HG02642 (cell line): ENCODE data around the gene PNLIP.

Source experiments
- ATAC-seq: cut with Tn5 transposase; IDR thresholded peaks from one replicate; pipeline ENCODE4 v1.9.1; 2021; ENCODE audit warnings: mild to moderate bottlenecking; ENCODE audit not compliant: unreplicated experiment, poor library complexity

PNLIP gene

DNA sequence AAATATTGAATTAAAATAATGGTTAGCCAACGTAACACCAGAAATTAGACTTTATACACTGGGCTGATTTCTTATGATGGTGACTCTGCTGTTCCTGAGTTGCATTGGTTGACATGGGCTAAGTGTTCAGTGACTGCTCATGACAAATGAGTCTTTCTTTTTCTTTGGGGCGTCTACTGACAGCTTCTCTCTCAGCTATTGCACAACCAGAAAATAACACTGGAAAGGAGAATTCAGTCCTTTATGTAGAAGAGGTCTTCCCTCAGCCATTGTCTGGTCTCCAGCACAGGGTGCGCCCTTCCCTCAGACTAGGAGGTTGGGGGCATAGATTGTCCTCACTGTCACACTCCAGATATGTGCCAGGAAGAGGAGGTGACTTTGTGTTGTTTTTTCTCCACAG, 21.6 kb downstream of the PNLIP start:
- ATAC-seq: no peak

DNA sequence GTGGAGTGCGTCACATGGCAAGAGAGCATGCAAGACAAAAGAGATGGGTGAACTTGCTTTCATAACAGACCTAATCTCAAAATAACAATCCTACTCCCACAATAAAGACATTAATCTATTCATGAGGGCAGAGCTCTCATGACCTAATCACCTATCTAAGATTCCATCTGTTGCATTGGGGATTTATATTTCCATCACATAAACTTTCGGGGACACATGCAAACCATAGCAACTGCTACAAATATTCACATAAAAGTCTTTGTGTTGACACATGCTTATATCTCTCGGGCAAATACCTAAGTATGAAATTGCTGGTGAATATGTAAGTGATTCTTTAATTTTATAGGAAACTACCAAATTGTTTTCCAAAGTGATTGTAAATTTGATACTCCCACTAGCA, 29.1 kb downstream of the PNLIP start:
- no peak for ATAC-seq

DNA sequence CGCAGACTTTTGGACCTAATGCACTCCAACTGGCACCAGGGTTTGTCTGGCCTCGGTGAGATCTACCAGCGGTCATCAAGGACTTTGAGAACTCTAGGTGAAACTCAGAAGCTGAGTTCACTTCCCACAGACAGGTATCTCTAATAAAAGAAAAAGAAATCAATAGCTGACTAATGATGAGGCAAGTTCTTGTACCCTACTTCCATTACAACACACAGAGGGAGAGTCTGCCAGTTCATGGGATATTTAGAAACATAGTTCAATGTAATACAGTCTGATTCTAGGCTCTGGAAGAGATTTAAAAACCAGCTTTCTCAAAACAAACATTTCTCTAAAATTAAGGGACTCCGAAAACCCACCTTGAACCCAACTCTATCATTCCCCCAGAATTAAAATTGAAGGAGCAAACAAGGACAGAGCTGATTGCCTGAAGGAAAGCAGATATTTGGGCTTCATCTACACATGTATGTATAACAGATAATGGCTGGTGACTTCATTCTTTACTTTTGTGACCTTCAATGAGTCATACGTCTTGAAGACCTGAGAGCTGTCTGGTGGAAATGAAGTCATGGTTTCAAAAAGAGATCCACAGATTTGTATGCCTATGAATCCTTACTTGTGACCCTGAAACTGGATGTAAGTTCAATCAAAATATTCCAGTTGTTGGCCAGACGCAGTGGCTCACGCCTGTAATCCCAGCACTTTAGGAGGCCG, 42.3 kb downstream of the PNLIP start:
- no peak for ATAC-seq

DNA sequence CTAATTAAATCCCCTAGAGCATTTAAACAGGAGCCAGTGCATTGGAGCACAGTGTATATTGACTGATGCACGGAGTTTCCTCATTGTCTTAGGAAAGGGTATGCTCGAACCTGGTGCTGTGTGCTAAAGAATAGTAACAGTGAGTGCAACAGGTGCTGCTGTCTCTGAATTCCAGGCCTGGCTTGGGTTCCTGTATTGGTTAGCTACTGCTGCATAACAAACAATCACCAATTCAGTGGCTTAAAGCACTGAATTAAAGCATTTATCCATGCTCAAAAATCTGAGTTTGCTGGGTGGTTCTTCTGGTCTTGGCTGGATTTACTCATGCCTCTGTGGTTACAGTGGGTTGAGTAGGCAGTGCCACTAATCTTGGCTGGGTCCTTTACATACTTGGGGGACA, 43.3 kb downstream of the PNLIP start:
- ATAC-seq: no peak

DNA sequence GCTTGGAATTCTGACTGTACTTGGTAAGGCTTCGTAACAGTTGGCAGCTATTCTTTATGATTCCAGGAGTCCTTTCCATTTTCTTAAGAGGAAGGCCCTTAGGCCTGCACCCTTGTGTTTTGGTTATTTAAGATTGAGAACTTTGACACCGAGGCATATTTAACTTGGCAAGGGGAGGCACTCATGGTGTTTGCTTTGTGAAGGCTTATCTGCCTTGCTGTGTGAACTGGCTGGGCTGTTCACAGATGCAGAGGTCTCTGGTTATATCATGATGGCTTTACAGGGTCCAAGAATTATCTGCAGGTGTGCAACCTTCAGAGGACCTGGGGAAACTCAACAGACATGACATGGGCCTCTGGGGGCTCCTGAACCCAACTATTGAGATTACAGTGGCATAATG, 44.2 kb downstream of the PNLIP start:
- ATAC-seq: no peak

DNA sequence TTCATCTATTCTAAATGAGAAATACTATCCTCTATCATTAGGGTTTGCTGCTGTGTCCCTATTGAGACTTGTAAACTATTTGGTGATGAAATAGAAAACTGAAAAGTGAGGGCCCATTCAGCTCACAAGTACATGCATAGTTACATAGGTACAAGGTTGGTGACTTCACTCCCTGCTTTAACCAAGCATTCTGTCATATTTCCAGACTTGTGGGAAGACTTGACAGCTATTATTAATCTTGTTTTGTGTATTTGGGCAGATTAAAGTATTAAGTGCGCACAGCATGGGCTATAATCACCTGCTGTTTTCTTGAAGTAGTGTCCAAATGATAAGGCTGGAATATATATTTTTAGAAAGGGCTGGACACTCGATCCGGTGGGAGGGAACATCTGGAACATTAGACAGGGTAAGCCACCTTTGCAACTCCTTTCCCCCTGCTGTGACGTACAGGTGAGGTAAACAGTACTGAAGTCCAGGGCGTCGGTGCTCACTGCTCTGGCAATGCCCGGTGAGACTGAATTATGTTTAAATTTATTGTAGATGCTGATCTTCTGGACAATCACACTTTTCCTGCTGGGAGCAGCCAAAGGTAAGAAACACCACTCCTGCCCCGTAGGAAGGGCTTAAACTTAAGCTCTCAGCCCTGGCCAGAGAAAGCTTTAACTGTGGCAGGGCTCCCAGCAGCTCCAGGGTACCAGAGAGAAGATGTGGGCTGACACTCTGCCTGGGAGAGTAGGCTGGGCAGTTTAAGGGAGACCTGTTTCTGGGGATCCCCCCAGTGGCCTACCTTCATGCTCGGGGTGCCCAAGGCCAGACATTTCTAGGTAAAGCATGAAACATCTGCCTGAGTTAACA, 45.1 kb downstream of the PNLIP start, which contains the start of gene PNLIPRP1:
PNLIPRP1 (plus strand) TSS at position 370 of the 855 bp plus-strand sequence; CDS start at position 541, 171 bp downstream.
- ATAC-seq: no peak

DNA sequence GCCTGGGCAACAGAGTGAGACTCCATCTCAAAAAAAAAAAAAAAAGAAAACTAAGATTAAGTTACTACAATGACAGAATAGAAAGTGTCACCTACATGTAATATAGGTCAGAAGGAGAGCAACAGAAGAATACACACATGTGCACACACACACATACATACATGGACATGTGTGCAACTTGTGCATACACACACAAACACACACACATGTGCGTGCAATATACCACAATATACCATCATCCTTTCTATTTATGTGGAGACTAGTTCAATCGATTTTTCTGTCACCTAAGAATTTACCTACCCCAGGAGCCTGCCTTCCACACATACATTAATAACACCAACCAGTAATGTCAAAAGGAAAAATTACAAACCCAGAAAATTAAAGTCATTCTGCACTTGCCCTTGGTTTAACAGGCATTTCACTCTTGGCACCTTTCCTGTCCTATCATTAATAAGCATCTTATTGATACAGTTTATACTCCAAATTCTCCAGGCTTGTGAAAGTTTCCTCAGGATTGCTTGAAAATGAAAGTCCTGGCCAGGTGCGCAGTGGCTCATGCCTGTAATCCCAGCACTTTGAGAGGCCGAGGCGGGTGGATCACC, 47.5 kb downstream of the PNLIP start:
- ATAC-seq: no peak

DNA sequence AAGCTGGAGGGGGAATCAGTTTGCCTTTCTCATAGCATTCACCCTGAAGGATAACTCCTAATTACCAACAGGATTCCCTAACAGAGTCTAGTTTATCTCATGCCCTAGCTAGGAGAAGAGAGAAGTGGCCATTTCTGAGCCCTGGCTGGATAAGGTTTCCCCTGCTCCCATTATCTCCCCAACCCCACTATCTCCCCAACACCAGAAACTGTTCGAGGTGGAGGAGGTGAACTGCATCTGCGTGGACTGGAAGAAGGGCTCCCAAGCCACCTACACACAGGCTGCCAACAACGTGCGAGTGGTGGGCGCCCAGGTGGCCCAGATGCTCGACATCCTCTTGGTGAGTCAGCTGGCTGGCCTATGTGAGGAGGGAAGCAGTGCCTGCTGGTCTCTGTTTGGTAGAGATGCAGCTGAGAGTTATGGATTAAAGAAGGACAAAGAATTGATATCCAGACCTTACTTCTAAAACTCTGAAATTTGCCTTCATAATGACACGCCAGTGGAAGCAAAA, 48.8 kb downstream of the PNLIP start:
- no peak for ATAC-seq

DNA sequence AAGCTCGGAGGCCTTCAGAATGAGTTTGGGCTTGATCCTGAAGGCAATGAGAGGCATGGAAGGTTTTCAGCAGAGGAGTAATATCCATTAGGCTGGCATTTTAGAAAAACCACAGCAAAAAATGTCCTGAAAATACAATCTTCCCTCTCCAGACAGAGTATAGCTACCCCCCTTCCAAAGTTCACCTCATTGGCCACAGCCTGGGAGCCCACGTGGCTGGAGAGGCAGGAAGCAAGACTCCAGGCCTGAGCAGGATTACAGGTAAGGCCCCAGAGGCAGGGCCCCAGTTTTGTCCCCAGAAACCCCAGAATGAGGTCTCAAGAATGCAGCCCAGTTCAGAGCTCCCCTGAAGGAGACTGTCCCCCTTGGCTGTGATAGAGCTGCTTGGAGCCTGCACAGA, 50.3 kb downstream of the PNLIP start:
- no peak for ATAC-seq

DNA sequence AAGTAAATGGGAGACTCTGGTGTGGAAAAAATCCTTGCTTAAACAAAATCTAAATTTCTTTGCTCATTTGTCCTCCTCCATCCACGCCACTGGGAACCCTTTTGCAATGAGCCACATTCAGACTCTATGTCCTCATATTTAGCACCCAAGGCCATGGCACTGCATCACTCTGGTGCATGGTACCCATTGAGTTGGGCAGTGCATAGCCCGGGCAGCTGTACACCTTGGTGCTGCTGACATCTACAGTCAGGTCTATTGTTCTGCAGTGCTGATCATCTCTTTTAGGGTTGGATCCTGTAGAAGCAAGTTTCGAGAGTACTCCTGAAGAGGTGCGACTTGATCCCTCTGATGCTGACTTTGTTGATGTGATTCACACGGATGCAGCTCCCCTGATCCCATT, 51.8 kb downstream of the PNLIP start:
- ATAC-seq: no peak

DNA sequence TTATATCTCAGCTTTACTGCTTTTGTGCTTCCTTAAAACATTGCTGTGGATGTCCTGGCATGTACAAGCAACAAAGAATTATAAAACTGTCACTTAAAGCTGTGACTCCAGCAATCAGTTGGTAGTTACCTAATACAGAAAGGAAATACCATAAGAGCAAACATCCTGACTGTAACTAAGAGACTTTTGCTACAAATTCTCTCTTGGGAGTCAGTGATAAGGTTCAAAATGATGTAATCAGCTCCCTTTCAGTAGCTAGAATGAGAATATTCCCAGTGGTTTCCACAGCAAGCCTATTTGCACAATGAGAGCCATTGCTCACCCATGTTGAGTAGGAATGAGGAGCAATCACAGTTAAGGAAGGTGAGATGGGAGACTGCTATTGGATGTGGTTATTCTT, 52.6 kb downstream of the PNLIP start:
- no peak for ATAC-seq

DNA sequence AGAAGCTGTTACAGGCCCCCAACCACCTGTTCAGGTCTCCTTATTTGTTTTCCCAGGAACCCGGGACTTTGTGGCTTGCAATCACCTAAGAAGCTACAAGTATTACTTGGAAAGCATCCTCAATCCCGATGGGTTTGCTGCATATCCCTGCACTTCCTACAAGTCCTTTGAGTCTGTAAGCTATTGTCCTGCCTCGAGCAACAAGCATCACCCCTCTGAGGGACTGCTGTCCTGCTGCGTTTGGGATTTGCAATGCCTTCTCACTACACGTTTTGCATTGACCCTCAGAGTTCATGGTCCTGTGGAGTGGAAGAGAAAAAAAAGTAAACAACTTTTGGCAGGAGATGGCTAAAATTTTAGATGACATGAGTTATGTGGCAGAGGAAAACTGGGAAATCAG, 54.3 kb downstream of the PNLIP start:
- ATAC-seq: no peak

DNA sequence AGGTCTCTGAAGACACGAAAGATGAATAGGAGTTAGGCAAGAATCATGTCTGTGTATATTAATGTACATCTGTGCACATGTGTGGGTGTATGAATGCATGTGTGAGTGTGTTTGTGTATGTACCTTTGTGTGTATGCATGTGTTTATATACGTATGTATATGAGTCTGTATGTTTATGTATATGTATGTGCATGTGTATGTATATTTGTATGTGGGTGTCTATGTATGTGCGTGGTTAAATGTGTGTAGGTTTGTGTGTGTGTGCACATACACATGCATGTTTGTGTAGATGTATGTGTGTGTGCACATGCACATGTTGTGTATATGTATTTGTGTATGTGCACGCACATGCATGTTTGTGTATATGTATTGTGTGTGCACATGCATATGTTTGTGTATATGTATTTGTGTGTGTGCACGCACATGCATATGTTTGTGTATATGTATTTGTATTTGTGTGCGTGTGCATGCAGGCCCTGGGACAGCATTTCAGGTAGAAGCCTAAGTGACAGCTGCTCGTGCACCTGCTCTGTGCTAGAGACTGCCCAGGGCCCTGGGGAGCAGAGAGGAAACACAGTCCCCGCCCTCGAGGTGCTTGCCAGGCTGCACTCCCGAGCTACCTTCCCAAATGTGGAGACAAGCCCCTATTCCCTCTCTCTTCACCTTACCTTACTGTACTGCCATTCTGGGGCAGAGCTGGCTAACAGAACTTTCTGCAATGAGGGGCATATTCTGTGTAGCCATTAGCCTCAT, 57.1 kb downstream of the PNLIP start:
- ATAC-seq: no peak

DNA sequence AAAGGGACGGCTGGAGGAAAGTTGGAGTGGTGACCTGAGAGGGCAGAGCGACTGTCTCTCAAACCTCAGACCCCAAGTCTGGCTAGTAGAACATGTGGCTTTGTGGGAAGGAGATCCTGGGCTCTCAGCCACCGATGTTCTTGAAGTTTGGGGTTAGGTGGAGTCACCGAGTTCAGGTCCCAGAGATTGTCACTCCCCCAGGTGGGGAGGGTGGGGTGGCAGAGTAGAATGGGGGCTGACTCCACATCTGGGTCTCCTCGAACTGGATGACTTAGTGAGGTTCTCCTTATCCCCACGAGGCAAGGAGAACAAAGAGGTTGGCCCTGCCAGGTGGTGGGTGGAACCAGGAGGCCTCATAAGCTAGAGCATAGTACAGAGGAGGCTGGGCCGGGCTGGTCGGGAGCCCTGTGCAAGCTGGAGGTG, 60.3 kb downstream of the PNLIP start:
- no peak for ATAC-seq

DNA sequence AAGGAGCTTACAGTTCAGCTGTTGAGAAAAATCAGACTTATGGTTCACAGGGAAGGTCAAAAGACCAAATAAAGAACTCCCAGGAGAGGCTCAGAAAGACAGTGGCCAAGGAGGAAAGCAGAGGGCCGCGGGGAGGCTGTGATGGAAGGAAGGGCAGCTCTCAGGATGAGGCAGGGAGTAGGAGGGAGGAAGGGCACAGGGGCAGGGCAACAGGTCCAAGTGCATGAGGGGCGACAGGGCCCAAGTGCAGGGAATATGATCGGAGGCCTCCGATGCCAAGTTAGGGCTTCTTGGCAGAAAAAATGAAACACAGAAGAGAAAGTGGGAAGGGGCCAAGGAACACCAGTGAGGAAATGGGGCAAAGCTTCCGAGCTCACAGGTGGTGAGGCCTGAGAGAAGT, 61.6 kb downstream of the PNLIP start:
- ATAC-seq: no peak

DNA sequence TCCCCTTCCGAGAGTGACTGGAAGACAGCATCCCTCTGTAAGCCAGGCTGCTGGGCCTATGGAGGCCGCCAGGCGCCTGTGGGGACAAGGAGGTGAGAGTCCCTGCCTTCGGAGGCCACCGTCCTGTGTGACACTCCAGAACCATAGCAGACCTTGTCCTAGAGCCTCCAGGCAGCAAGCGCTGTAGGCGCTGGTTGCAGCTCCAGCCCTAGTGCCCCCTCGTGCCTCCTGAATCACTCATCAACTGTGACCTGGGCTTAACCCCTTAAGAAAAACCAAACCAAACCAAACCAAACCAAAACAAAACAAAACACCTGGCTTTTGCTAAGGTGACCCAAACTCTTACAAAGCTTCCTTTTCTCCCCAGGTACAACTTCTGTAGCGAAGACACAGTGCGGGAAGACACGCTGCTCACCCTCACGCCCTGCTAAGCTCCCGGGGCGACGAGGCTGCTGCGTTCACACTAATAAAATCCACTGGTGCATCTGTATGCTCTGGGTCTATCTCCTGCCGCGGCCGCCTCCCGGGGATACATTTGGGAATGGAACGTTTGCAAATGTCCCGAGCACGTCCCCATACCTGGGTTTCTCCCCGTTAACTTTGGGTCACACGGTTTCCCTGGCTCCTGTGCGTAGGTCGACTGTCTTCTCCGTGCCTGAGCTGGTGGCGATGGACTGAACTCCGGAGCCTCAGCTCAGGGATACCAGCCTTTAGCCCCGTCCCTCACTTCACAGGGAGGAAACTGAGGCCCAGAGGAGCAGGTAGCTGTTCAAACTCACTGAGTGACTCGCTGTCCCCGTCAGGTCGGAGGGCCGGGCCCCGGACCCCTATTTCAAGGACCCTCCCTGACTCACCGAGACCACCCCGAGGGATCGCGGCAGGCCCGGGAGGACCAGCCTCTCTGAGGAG, 63.2 kb downstream of the PNLIP start:
- ATAC-seq: no peak

DNA sequence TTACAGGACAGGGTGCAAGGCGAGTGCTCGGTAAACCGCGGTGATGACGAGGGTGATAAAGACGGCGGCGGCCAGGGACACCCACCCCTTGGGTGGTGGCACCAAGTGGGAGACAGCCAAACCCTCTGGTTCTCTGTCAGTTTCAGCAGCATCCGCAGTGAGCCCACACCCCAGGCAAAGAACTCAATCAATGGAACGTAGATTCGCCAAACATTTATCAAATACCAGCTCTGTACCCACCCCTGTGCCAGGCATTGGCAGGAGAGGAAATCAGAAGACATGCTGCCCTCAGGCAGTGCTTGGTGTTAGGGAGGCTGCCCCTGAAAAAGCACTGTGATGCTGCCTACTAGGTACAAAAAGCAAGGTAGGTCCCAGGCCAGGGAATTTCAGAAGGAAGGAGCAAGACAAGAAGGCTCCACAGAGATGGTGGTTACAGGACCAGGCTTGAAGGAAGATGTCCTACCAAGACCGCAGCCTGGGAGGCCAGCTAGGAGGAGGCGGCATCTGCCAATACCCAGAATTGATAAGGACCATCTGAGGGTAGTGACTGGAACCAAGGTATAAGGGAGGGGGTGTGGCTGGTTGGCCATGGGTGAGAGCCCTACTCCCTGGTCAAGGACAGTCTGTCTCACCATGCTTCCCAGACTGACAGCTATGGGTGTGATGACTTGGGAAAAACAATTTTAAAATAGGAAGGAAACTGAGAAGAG, 64.9 kb downstream of the PNLIP start:
- ATAC-seq: no peak

DNA sequence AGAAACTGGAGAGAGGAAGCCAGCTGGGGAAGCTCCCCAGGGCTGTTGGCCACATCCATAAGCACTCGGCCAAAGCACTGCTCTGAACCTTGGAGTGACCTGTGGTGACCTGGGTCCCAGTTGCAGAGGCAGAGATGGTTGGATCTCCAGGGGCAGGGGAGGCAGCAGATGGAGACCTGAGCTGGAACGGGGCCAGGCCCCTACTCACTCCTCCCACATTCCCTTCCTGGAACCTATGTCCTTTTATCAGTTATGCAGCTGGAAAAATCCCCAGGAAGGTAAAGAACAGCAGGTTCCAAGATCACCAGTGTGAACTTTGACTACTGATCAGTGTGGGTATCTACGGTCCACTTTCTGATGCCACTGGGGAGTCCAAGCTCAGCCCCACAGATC, 65.4 kb downstream of the PNLIP start:
- ATAC-seq: no peak
